IPS-15b (cell line): Measurements from ENCODE around the gene CDH26.
"Not testable (repeated sequence)": the region's sequence is repeated elsewhere in the genome, so short reads cannot be mapped to it uniquely, and the experiment has no call there.

Experiments
- H3K27me3 ChIP-seq: one replicate; pipeline ENCODE4 v1.6.1; 2013; ENCODE audit warnings: low read length; ENCODE audit not compliant: control insufficient read depth, insufficient read depth
- H3K36me3 ChIP-seq: one replicate; pipeline ENCODE4 v1.6.1; 2013; ENCODE audit warnings: low read length; ENCODE audit not compliant: control insufficient read depth, insufficient read depth
- H3K4me1 ChIP-seq: one replicate; pipeline ENCODE4 v1.6.1; 2013; ENCODE audit warnings: mild to moderate bottlenecking, low read length; ENCODE audit not compliant: control insufficient read depth, insufficient read depth
- H3K4me3 ChIP-seq: one replicate; pipeline ENCODE4 v1.5.1; 2013; ENCODE audit warnings: low read depth, low read length
- H3K9ac ChIP-seq: one replicate; pipeline ENCODE4 v1.6.1; 2013; ENCODE audit warnings: low read depth, mild to moderate bottlenecking, low read length
- H3K9me3 ChIP-seq: one replicate; pipeline ENCODE4 v1.6.1; 2013; ENCODE audit warnings: mild to moderate bottlenecking, low read length; ENCODE audit not compliant: control insufficient read depth, insufficient read depth

The CDH26 gene

DNA sequence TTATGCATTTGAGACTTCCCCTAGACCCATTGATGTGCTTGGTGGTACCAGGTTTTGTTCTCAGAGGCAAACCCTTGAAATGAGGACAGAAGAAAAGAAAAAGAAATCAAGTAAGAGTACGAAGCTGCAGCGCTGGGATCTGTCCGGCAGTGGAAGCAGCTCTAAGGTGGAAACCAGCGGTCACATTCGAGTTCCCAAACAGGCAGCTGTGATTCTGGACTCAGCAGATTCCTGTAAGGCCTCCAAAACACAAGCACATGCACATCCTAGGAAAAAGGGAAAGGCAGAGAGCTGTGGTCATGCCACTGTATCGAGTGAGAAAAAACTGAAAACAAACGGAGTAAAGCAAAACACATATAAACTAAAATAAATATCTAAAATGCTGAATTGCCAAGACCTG, 13.5 kb upstream of the CDH26 start:
- no peak overlapping the region for H3K4me3 ChIP-seq
- no peak overlapping the region for H3K9ac ChIP-seq
- H3K36me3 ChIP-seq, result no peaks in the 10 kb centered on the region
- H3K9me3 ChIP-seq, result no peaks in the 10 kb centered on the region
- H3K4me1 ChIP-seq, result no peaks in the 10 kb centered on the region
- no peaks in the 10 kb centered on the region for H3K27me3 ChIP-seq

DNA sequence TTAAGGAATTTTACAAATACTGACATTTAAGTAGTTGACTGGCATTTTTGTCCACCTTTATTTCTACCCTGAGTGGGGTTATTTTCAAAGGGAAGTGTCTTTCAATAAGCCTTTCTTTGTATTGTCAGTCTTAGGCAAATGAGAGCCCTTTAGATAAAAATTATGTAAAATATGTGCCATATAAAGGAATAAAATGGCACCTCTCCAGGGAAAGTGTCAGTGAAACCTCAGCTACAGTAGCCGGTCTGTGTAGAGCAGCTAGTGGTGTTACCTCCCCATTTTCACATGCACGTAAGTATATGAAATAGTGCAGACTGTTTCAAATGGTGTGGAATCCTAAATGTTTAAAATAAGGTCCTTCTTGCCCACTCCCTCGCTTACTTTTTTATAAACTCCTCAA, 13.0 kb upstream of the CDH26 start:
- Histone ChIP-seq H3K9ac (no peak overlapping the region), H3K4me1 (no peaks in the 10 kb centered on the region), H3K9me3 (no peaks in the 10 kb centered on the region), H3K36me3 (no peaks in the 10 kb centered on the region), H3K27me3 (no peaks in the 10 kb centered on the region), H3K4me3 (no peak overlapping the region)

DNA sequence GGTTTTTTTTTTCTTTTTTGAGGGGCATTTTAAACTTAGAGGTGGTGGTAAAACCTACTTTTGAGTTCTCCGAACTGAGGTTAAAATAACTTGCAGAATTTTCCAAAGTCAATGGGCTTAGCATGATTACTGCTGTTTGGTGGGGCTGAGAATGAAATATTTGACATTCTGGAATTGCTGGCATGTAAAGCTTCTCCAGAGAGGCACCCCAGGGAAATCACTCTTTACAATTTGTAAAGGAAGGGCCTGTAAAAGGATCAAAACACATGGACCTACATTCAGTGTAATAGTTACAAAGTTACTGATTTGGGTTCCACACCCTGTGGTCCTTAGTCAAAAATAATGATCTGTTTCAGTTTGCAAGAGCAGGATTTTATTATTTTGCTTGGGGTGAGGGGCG, 12.5 kb upstream of the CDH26 start:
- Histone ChIP-seq H3K9me3 (no peaks in the 10 kb centered on the region), H3K27me3 (no peaks in the 10 kb centered on the region), H3K9ac (peak overlapping the region; percentile 16), H3K36me3 (no peaks in the 10 kb centered on the region), H3K4me3 (no peak overlapping the region), H3K4me1 (no peaks in the 10 kb centered on the region)

GRCh38 chr20:59947376-59947775, 10.8 kb upstream of the CDH26 start:
- H3K9ac ChIP-seq, result no peak overlapping the region
- no peaks in the 10 kb centered on the region for H3K27me3 ChIP-seq
- no peaks in the 10 kb centered on the region for H3K4me1 ChIP-seq
- no peaks in the 10 kb centered on the region for H3K9me3 ChIP-seq
- no peak overlapping the region for H3K4me3 ChIP-seq
- H3K36me3 ChIP-seq, result no peaks in the 10 kb centered on the region

GRCh38 chr20:59948212-59948611, 10.0 kb upstream of the CDH26 start:
- no peaks in the 10 kb centered on the region for H3K9me3 ChIP-seq
- H3K27me3 ChIP-seq, result no peaks in the 10 kb centered on the region
- no peak overlapping the region for H3K4me3 ChIP-seq
- no peak overlapping the region for H3K9ac ChIP-seq
- no peaks in the 10 kb centered on the region for H3K4me1 ChIP-seq
- H3K36me3 ChIP-seq, result no peaks in the 10 kb centered on the region

DNA sequence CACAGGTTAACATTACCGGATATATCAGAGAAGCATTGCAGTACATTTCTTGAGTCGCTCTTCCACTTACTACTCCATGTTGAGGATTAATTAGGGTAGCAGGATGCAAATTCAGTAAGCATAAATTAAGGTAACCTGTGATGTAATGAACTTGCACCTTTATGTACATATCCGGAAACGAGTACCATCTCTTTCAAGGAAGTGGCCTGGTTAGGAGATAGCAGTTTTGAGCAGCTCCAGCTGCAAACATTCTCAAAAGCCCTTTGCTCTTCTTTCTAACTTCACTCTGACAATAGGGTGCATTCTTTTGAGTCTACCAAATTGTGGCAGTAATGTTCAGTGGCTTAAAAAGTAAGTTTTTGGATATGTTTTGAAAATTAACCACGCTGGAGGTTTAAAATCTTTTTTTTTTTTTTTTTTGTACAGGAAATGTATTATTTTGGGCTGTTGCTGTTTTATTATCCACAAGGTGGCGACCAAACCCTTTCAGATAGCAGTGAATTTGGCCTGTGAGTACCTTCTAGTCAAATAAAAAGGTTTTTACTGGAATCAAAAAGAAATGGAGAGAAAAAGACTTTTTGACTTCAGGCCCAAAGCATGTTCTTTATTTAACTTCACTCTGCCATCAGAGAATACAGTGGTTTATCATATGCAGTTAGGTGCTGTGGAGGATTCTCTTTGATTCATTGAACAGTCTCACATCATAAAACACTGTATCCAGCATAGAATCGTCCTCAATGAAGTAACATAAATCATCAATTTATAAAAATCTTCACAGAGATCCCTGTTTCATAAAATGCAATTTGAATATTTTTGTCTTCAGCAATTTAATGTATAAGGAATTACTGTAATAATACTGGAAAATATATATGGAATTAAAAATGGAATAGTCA, 9.1 kb upstream of the CDH26 start:
- no peaks in the 10 kb centered on the region for H3K9me3 ChIP-seq
- no peak overlapping the region for H3K4me3 ChIP-seq
- no peaks in the 10 kb centered on the region for H3K27me3 ChIP-seq
- no peaks in the 10 kb centered on the region for H3K4me1 ChIP-seq
- H3K9ac ChIP-seq, result no peak overlapping the region
- H3K36me3 ChIP-seq, result no peaks in the 10 kb centered on the region

DNA sequence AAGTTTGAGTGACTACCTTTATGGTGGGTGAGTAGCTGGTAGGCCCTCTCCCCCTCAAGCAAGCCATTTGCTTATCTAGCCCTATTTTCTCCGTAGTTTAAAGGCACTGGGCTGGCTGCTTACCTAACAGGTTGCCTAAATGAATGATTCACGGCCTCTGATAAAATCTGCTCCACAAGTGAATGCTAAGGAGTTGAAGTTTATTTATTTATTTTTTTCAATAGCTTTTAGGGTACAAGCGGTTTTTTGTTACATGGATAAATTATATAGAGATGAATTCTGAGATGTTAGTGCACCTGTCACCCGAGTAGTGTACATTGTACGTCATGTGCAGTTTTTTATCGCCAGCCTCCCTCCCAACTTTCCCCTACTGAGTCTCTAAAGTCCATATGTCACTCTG, 8.3 kb upstream of the CDH26 start:
- Histone ChIP-seq H3K9me3 (no peaks in the 10 kb centered on the region), H3K27me3 (no peaks in the 10 kb centered on the region), H3K4me1 (no peaks in the 10 kb centered on the region), H3K4me3 (no peak overlapping the region), H3K9ac (no peak overlapping the region), H3K36me3 (no peaks in the 10 kb centered on the region)

- Histone ChIP-seq H3K4me3 (no peak overlapping the region), H3K27me3 (no peaks in the 10 kb centered on the region), H3K36me3 (no peaks in the 10 kb centered on the region), H3K9ac (no peak overlapping the region), H3K9me3 (no peaks in the 10 kb centered on the region), H3K4me1 (no peaks in the 10 kb centered on the region)
Measured at GRCh38 chr20:59954718-59955117, 3.5 kb upstream of the CDH26 start.

DNA sequence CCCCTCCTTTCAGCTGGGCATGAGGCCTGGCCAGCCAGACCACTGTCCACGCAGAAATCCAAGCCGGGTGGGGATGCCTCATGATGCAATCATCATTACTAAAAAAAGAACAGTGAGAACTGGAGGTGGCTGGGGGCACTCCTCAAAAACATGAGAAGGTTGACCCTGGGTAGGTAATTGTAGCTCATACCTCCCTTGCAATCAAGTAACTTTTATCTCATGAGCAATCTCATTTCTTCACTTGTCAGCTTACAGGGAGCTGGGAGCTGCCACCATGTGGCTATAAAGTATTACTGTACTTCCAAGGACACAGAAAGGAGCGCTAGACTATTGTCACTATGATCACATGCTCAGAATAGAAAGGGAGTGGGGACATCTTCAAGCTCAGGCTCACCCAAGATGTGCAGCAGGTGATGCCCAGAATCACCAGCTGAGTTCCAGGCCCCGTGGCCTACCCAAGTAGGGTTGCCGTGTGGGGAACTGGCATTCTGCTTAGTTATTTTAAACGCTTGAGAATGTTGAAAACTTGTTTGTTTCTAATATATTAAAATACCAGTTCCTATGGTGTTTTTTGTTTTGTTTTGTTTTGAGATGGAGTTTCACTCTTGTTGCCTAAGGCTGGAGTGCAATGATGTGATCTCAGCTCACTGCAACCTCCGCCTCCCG, 3.0 kb upstream of the CDH26 start:
- no peaks in the 10 kb centered on the region for H3K9me3 ChIP-seq
- H3K9ac ChIP-seq, result no peak overlapping the region
- H3K4me1 ChIP-seq, result no peaks in the 10 kb centered on the region
- H3K4me3 ChIP-seq, result no peak overlapping the region
- no peaks in the 10 kb centered on the region for H3K27me3 ChIP-seq
- no peaks in the 10 kb centered on the region for H3K36me3 ChIP-seq

- H3K9me3 ChIP-seq, H3K27me3 ChIP-seq, H3K36me3 ChIP-seq, H3K4me3 ChIP-seq, H3K9ac ChIP-seq, H3K4me1 ChIP-seq: not testable (repeated sequence)
Measured at GRCh38 chr20:59957568-59957967, 655 bp upstream of the CDH26 start.

GRCh38 chr20:59958626-59959025, 403 bp downstream of the CDH26 start:
- Histone ChIP-seq H3K4me1 (no peaks in the 10 kb centered on the region), H3K36me3 (no peaks in the 10 kb centered on the region), H3K27me3 (peaks cover 2% of the 10 kb centered on the region), H3K9me3 (no peaks in the 10 kb centered on the region), H3K4me3 (no peak overlapping the region), H3K9ac (no peak overlapping the region)

- Histone ChIP-seq H3K4me3 (no peak overlapping the region), H3K27me3 (peaks cover 2% of the 10 kb centered on the region), H3K9ac (no peak overlapping the region), H3K9me3 (no peaks in the 10 kb centered on the region), H3K4me1 (no peaks in the 10 kb centered on the region), H3K36me3 (no peaks in the 10 kb centered on the region)
Measured at GRCh38 chr20:59961423-59961822, 3.2 kb downstream of the CDH26 start.
